HG03066 (cell line): ENCODE results near the gene TTLL10.
"Not testable (repeated sequence)": the region's sequence is repeated elsewhere in the genome, so short reads cannot be mapped to it uniquely, and the experiment has no call there.

ENCODE experiments used
- ATAC-seq: cut with Tn5 transposase; IDR thresholded peaks from one replicate; pipeline ENCODE4 v1.9.1; 2021; ENCODE audit warnings: low read depth; ENCODE audit not compliant: unreplicated experiment

The TTLL10 gene

DNA sequence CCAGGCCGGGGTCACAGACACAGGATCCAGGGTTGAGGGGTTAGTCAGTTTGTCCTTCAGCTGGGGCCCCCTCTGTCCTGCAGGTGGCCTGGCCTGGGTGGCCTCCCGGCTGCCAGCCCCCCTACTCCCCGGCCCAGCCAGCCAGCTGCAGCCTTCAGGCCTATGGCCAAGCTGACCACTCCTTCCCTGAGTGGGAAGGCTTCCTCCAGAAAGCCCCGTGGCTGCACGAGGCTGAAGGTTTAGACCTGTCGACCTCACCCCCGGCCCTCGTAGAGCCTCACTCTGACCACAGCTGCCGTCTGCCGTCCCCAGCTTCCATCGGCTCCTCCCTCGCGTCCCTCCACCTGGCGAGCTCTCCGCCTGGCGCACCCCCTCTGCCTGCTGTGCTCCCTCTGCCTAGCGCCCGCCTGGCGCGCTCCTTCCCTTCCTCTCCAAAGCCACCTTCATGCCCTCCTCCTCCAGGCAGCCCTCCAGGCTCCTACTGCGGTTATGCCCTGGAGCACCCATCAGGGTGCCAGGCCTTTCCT lies 9.6 kb downstream of the TTLL10 start:
- ATAC-seq = no peak

DNA sequence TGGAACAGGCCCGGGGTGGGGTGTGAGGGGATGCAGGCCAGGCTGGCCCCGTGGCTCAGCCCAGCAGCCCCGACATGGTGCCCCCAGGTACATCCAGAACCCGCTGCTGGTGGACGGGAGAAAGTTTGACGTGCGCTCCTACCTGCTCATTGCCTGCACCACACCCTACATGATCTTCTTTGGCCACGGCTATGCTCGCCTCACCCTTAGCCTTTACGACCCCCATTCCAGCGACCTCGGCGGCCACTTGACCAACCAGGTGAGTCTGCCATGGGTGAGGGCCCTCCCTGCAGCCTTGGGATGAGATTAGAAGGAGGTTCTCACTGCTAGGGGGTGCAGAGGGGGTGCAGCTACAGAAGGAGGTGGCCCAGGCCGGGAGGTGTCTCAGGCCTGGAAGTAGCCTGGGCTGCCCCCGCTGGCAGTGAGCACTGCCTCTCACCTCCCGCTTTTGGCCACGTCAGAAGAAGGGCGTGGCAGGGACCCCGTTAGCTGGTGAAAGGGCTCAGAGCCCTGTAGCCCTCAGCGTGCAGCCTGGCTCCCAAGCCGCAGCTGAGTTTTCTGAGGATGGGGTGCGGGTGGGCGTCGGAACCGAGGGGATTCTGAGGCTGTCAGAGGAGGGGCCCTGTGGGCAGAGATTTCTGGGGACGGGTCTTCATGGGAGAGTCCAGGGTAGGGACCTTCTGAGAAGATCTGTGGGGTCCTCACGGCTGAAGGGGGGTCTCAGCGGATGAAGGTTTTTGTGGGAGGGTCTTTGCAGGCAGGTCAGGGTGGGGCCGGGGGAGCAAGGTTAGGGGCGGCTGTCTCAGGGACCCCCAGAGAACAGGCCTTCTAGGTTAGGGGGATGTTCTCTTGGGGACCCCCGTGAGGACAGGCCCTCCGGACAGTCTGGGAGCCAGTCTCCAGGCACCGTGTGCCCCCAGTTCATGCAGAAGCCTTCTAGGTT lies 10.4 kb downstream of the TTLL10 start:
- no peak for ATAC-seq

GRCh38 chr1:1185101-1185765 lies 11.6 kb downstream of the TTLL10 start:
- ATAC-seq = no peak

DNA sequence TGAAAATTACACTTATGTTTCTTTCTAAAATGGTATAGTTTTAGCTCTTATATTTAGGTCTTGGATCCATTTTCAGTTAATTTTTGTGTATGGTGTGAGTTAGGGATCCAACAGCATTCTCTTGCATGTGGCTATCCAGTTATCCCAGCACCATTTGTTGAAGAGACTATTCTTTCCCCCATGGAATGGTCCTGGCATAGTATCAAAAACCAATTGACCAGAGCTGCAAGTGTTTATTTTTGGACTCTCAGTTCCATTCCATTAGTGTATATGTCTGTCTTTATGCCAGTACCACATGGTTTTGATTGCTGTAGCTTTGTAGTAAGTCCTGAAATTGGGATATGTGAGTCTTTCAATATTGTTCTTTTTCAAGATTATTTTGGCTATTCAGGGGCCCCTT lies 14.3 kb downstream of the TTLL10 start:
- ATAC-seq = no peak

- no peak for ATAC-seq
Observed at GRCh38 chr1:1189111-1189510, 15.4 kb downstream of the TTLL10 start.

DNA sequence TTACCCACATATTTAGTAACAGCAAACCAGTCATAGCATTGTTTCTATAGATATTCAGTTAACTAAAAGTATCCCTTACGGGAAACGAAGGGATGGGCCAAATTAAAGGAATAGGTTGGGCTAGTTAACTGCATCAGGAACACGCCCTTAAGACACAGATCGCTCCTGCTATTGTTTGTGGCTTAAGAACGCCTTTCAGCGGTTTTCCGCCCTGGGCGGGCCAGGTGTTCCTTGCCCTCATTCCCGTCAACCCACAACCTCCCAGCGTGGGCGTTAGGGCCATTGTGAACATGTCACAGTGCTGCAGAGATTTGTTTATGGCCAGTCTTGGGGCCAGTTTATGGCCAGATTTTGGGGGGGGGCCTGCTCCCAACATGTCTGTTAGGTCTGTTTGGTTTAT lies 18.1 kb downstream of the TTLL10 start:
- no peak for ATAC-seq

DNA sequence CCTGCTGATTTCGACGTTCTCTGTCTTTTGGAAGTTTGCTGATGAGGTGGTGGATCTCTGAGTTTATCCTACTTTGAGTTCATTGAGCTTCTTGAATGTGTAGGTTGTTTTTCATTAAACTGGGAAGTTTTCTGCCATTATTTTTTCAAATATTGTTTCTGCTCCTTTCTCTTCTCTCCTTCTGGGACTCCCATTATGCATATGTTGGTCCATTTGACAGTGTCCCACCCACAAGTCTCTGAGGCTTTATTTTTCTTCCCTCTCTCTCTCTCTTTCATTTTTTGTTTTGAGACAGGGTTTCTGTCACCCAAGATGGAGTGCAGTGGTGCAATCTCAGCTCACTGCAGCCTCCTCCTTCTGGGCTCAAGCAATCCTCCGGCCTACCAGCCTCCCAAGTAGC lies 21.0 kb downstream of the TTLL10 start:
- no peak for ATAC-seq

DNA sequence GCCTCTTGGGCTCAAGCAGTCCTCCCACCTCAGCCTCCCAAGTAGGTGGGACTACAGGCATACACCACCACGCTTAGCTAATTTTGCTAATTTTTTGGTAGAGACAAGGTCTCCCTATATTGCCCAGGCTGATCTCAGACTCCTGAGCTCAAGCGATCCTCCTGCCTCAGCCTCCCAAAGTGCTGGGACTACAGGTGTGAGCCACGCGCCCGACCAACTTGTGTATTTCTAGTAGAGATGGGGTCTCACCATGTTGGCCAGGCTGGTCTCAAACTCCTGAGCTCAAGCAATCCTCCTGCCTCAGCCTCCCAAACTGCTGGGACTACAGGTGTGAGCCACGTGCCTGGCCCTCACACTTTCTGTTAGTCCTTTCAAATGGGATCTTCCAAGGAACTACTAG lies 22.0 kb downstream of the TTLL10 start:
- not testable (repeated sequence) for ATAC-seq

DNA sequence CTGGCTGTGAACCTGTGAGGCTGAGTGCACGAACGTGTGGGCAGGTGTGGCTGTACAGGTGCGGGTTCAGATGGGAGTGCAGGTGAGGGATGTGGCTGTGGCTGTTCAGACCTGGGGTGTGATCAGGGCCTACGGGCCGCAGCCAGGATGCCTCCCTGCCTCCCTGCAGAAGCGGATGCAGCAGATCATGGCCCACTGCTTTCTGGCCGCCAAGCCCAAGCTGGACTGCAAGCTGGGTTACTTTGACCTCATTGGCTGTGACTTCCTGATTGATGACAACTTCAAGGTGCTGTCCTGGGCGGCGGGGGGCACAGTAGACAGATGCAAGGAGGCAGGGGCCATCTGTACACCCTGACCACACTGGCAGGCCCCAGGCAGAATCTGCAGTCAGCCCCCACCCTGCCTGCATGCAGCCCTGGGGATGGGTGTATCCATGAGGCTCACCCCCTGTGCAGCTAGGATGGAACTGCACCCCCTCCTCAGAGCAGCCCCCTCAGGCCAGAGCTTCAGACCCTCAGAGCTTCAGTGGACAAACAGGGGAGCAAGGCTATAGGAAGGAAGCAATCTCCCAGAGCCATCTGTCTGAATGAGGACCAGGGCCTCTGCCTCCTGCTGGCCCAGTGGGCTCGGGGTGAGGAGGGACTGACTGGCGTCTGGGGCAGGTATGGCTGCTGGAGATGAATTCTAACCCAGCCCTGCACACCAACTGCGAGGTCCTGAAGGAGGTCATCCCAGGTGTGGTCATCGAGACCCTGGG lies 22.9 kb downstream of the TTLL10 start:
- no peak for ATAC-seq

DNA sequence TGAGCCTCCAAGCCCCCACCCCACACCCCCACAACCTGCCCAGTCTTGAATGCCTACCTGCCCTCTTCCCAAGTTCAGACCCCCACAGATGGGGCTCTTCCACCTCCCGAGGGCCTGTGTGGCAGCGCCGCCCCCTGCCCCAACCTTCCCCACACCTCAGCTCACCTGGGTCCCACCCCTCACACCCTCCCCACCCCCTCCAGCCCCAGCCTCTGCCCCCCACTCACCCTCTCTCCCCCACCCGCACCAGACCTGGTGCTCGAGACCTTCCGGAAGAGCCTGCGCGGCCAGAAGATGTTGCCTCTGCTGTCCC lies 23.5 kb downstream of the TTLL10 start:
- ATAC-seq = no peak

DNA sequence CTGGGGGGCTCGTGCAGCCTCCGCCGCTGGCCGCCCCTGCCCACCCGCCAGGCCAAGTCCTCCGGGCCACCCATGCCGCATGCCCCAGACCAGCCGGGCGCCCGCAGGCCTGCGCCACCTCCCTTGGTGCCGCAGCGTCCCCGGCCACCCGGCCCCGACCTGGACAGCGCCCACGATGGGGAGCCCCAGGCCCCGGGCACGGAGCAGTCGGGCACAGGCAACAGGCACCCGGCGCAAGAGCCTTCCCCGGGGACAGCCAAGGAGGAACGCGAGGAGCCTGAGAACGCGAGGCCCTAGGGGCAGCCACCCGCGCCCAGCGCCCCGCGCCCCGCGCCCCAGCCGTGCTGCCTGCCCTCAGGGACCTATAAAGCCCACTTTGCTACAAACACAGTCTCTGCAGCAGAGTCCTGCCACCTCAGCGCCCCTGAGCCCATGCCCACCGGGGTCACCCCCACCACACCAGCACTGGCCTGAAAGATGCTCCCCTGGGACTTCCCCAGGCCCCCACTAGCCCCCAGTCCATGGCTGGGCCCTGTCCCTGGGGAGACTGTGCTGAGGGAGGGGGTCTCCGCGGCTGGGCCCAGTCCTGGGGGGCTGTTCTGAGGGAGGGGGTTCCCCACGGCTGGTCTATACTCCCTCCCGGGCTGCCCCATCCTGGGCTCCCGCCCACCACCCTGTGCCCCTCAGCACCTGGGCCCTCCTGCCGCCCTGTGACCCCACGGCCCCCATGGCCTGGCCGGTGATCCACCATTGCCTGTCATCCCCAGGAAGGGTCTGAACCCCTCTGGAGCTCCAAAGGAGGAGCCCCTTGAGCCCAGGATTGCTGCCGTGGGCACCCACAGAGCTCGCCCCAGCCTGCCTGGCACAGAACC lies 24.1 kb downstream of the TTLL10 start:
- no peak for ATAC-seq

- no peak for ATAC-seq
Observed at GRCh38 chr1:1198423-1199140, 24.9 kb downstream of the TTLL10 start.

- ATAC-seq = no peak
Observed at GRCh38 chr1:1199141-1199960, 25.7 kb downstream of the TTLL10 start.

GRCh38 chr1:1199961-1200875 lies 26.5 kb downstream of the TTLL10 start:
- ATAC-seq = no peak

- no peak for ATAC-seq
Observed at GRCh38 chr1:1200876-1201810, 27.5 kb downstream of the TTLL10 start.

DNA sequence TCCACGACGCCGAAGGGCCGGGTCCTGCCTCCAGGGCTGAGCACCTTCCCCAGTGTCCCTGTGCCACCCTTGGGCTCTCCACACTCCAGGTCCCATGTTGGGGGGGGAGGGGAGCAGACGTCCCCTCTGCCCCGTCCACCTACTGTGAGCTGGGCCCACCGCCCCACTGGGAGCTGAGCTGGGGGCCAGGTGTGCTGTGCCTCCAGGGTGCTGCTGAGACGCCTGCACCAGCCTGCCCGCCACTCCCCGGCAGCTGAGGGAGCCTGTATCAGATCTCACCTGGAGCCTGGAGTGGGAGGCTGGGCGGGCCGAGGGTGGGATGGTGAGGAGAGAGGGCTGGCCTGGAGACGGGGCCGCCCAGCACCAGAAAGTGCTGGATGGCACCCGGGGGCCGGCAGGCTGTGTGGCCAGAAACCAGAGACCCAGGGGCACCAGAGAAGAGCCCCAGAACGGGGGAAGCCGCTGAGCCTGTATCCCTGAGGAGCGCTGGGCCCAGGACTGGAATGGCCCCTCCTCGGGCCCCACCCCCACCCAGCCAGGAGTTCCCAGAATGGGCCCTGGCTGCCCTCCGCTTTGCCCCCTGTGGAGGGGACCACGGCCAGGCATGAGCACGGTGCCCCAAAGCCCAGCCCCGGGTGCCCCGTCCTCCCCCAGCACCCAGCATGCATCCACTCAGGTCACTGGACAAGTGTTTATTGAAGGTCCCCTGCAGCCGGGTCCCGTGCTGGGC lies 29.3 kb downstream of the TTLL10 start:
- ATAC-seq = no peak
